Adipocyte (in vitro differentiated cells): ENCODE results near the gene ZFYVE28.

Source experiments
- DNase-seq: peaks from one replicate; pipeline ENCODE4 v3.0.0-alpha.2; 2015; ENCODE audit warnings: low read depth
- H3K27me3 ChIP-seq: replicated peaks from 2 replicates; pipeline ENCODE4 v1.7.0; 2013; ENCODE audit warnings: mild to moderate bottlenecking, low read length, moderate library complexity; ENCODE audit not compliant: control insufficient read depth, insufficient read depth
- H3K36me3 ChIP-seq: 2 replicates; pipeline ENCODE4 v1.7.0; 2013; ENCODE audit warnings: low read length, mild to moderate bottlenecking, moderate library complexity; ENCODE audit not compliant: control insufficient read depth, insufficient read depth, severe bottlenecking
- H3K4me1 ChIP-seq: 2 replicates; pipeline ENCODE4 v1.7.0; 2013; ENCODE audit warnings: mild to moderate bottlenecking, low read length, moderate library complexity; ENCODE audit not compliant: control insufficient read depth, insufficient read depth
- H3K4me3 ChIP-seq: 2 replicates; pipeline ENCODE4 v1.7.0; 2013; ENCODE audit warnings: mild to moderate bottlenecking, low read length, moderate library complexity
- H3K9ac ChIP-seq: 2 replicates; pipeline ENCODE4 v1.7.0; 2013; ENCODE audit warnings: mild to moderate bottlenecking, low read length, moderate library complexity
- H3K9me3 ChIP-seq: 2 replicates; pipeline ENCODE4 v1.7.0; 2013; ENCODE audit warnings: mild to moderate bottlenecking, low read length, moderate library complexity; ENCODE audit not compliant: control insufficient read depth

Gene ZFYVE28

DNA sequence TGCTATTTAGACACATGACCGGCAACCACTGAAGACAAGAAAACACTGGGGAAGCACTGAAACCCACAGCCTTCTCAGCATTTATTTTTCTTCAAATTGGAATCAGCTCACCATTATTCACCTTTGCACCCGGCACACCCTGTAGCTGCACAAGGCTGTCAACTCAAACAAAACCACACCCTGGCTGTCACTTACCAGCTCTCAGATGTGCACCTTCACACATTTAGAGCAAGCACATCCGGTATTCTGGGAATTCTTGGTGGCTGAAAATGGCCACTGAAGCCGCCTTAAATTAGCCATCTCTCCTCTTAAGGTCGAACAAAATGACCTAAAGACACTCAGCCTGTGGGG lies 5.9 kb downstream of the ZFYVE28 start:
- no peaks in the 10 kb centered on the region for H3K9me3 ChIP-seq
- peaks cover 19% of the 10 kb centered on the region for H3K4me1 ChIP-seq
- H3K27me3 ChIP-seq, result peaks cover 9% of the 10 kb centered on the region
- H3K9ac ChIP-seq, result peak overlapping the region; percentile 14
- no peak for DNase-seq
- peak overlapping the region; percentile 67 for H3K4me3 ChIP-seq
- H3K36me3 ChIP-seq, result no peaks in the 10 kb centered on the region

DNA sequence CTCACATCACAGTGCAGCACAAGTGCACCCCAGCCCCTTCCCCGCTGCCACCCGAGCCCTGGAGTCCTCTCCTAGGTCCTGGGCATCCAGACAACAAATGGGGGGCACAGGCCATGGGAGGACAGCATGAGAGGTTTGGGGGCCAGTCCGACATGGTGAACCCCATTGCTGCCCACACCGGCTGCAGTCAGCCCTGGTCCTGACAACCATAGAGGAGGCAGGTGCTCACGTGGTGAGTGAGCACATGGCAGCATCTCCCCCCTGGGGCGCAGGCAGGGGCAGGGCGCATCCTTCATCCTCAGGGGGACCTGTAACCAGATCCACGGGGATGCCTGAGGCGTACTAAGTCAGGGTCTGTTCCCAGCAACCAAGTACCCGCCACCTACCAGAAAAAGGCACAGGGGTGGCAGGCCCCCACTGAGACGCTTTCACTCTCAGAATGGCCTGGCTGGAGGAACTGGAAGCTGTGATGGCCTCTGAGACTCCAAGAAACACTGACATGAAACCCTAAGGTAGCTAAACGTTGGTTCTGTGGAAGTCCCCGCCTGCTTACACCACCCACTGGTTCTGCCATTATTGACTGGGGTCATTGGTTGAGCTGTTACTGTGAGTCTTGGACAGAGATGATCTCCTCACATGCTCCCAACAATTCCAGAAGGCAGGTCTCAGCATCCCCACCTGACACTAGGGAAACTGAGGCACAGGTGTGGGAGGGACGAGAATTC lies 6.5 kb downstream of the ZFYVE28 start:
- DNase-seq, result no peak
- Histone ChIP-seq H3K27me3 (peaks cover 9% of the 10 kb centered on the region), H3K4me1 (peaks cover 19% of the 10 kb centered on the region)

DNA sequence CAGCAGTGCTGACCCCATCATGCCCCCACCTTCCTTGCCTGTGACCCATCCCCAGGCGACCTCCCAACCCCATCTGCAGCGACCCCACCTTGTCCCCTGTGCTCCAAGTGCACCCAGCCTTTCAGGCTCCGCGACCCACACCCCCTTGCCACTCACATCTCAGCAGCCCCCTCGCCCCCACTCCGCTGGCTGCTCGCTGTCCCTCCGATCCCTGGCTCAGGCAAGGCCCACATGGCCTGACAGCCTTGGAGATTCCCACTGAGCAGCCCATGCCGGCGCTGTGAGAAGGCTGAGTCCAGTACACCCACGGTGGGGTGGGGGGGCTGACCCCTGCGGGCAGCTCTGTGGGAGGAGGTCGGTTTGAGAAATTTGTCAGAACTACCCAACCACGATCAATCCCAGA lies 9.1 kb downstream of the ZFYVE28 start:
- peaks cover 5% of the 10 kb centered on the region for H3K27me3 ChIP-seq
- DNase-seq, result no peak
- no peak overlapping the region for H3K9ac ChIP-seq
- H3K36me3 ChIP-seq, result no peaks in the 10 kb centered on the region
- peaks cover 15% of the 10 kb centered on the region for H3K4me1 ChIP-seq
- no peak overlapping the region for H3K4me3 ChIP-seq
- H3K9me3 ChIP-seq, result no peaks in the 10 kb centered on the region

More for the DNA sequence above, 6.5 kb downstream of the ZFYVE28 start:
- no peaks in the 10 kb centered on the region for H3K9me3 ChIP-seq
- H3K9ac ChIP-seq, result no peak overlapping the region
- H3K36me3 ChIP-seq, result no peaks in the 10 kb centered on the region
- H3K4me3 ChIP-seq, result no peak overlapping the region

- no peak for DNase-seq
- H3K9ac ChIP-seq, result no peak overlapping the region
- no peak overlapping the region for H3K4me3 ChIP-seq
- peaks cover 15% of the 10 kb centered on the region for H3K4me1 ChIP-seq
- H3K27me3 ChIP-seq, result peaks cover 5% of the 10 kb centered on the region
- H3K9me3 ChIP-seq, result no peaks in the 10 kb centered on the region
- H3K36me3 ChIP-seq, result no peaks in the 10 kb centered on the region
These were observed 9.5 kb downstream of the ZFYVE28 start for GRCh38 chr4:2408976-2409375.

DNA sequence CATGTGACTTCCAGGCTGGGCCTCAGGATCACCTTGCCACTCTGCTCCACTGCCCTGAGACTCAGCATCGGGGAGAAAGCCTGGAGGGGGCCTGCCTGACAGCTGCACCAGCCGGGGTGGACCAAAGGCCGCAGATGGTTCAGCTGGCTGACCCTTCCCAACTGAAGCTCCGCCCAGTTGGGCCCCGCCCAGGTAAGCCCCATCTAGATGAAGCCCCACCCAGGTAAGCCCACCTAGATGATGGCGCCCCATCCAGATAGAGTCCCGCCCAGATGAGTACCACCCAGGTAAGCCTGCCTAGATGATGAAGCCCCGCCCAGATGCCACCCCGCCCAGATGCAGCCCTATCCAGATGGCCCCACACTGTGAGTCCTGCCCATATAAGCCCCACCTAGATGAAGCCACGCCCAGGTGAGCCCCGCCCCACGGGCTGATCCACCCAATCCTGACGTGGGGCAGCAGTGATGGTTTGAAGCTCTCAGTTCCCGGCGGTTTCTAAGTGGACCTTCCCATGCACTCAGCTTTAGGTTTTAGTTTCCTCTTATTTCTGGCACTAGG lies 10.0 kb downstream of the ZFYVE28 start:
- Histone ChIP-seq H3K9ac (no peak overlapping the region), H3K27me3 (peaks cover 5% of the 10 kb centered on the region), H3K4me1 (peaks cover 13% of the 10 kb centered on the region), H3K36me3 (no peaks in the 10 kb centered on the region), H3K4me3 (no peak overlapping the region), H3K9me3 (no peaks in the 10 kb centered on the region)
- no peak for DNase-seq

- no peak for DNase-seq
- H3K4me3 ChIP-seq, result no peak overlapping the region
- no peaks in the 10 kb centered on the region for H3K36me3 ChIP-seq
- H3K4me1 ChIP-seq, result peaks cover 8% of the 10 kb centered on the region
- peaks cover 5% of the 10 kb centered on the region for H3K27me3 ChIP-seq
- H3K9ac ChIP-seq, result no peak overlapping the region
- H3K9me3 ChIP-seq, result no peaks in the 10 kb centered on the region
These were observed 10.5 kb downstream of the ZFYVE28 start for GRCh38 chr4:2407991-2408342.

GRCh38 chr4:2406920-2407319 lies 11.5 kb downstream of the ZFYVE28 start:
- Histone ChIP-seq H3K9me3 (no peaks in the 10 kb centered on the region), H3K9ac (no peak overlapping the region), H3K27me3 (peaks cover 6% of the 10 kb centered on the region), H3K4me1 (peaks cover 5% of the 10 kb centered on the region), H3K36me3 (no peaks in the 10 kb centered on the region), H3K4me3 (no peak overlapping the region)
- DNase-seq, result no peak

GRCh38 chr4:2406406-2406805 lies 12.0 kb downstream of the ZFYVE28 start:
- H3K27me3 ChIP-seq, result peaks cover 11% of the 10 kb centered on the region
- H3K4me1 ChIP-seq, result peaks cover 9% of the 10 kb centered on the region
- DNase-seq, result no peak
- no peaks in the 10 kb centered on the region for H3K9me3 ChIP-seq
- no peak overlapping the region for H3K9ac ChIP-seq
- no peaks in the 10 kb centered on the region for H3K36me3 ChIP-seq
- H3K4me3 ChIP-seq, result no peak overlapping the region

DNA sequence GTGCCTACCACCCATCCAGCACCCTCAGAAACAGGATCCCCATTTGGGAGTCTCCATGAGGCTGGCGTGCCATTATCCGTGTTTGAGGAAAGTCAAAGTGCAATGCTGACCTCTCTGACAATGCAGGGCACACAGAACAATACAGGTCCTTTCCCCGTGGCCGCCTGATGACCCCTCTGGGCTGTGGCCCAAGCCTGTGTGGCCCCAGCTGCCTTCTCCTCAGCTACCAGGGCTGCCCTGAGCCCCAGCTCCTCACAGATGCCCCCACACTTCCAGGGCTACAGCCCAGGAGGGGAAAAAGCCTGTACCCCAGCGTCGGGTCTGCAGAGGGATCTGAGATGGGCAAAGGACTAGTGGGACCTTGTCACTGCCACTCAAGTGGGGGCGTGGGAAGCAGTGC lies 15.5 kb downstream of the ZFYVE28 start:
- no peak for DNase-seq
- Histone ChIP-seq H3K36me3 (no peaks in the 10 kb centered on the region), H3K9ac (no peak overlapping the region), H3K4me3 (no peak overlapping the region), H3K4me1 (peaks cover 9% of the 10 kb centered on the region), H3K27me3 (peaks cover 11% of the 10 kb centered on the region), H3K9me3 (no peaks in the 10 kb centered on the region)

GRCh38 chr4:2402048-2402842 lies 16.2 kb downstream of the ZFYVE28 start:
- Histone ChIP-seq H3K9ac (no peak overlapping the region), H3K4me3 (peak overlapping the region; percentile 69), H3K9me3 (no peaks in the 10 kb centered on the region), H3K4me1 (peaks cover 9% of the 10 kb centered on the region), H3K36me3 (no peaks in the 10 kb centered on the region), H3K27me3 (peaks cover 11% of the 10 kb centered on the region)
- peak; percentile 45 for DNase-seq

DNA sequence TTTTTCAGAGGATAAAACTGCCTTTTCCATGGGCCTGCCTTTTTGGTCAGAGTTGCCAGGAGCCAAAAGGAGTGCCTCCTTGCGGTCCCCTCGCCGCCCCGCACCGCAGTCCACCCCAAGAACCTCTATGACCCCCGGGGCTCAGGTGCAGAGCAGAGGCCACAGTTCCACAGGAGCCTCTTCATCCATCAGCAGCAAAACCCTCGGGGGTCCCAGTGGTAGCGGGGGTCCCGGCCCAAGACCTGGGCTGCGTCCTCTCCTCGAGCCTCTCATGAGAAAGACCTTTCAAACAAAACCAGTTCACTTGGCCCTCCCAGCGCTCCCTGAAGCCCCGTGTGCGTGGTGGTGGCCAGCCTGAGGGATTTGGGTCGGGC lies 16.8 kb downstream of the ZFYVE28 start:
- Histone ChIP-seq H3K27me3 (peaks cover 11% of the 10 kb centered on the region), H3K9ac (no peak overlapping the region), H3K4me1 (peaks cover 9% of the 10 kb centered on the region), H3K9me3 (no peaks in the 10 kb centered on the region), H3K36me3 (no peaks in the 10 kb centered on the region), H3K4me3 (peak overlapping the region; percentile 69)
- no peak for DNase-seq
